Keratinocyte (primary cell): ENCODE results near the gene PIANP. TPM values are rescaled to one million over a fixed set of nuclear protein-coding genes. Genes with fewer than 3 reads are reported as not detected.
"Not testable (repeated sequence)": the region's sequence is repeated elsewhere in the genome, so short reads cannot be mapped to it uniquely, and the experiment has no call there.

ENCODE experiments used
- DNase-seq: peaks from one replicate; pipeline ENCODE4 v3.0.0-alpha.2; 2011; ENCODE audit warnings: low read depth, missing footprints, low spot score
- FAIRE-seq: peaks from 2 replicates; lab custom pipeline; 2011; peaks lifted over from hg19 to GRCh38; lab: Jason Lieb, UNC
- H2AFZ ChIP-seq: 2 replicates; pipeline ENCODE4 v1.6.0; 2012; ENCODE audit warnings: low read length, control low read depth, inconsistent platforms; ENCODE audit not compliant: control insufficient read depth
- H3K27ac ChIP-seq: 2 replicates; pipeline ENCODE4 v1.5.1; 2011; ENCODE audit warnings: low read length; ENCODE audit not compliant: control insufficient read depth, insufficient read depth
- H3K27me3 ChIP-seq: 3 replicates; pipeline ENCODE4 v1.6.0; 2011; ENCODE audit warnings: low read length; ENCODE audit not compliant: control insufficient read depth, insufficient read depth; ENCODE audit errors: extremely low read depth
- H3K36me3 ChIP-seq, 2 experiments: 2 replicates in 1 of 2; 3 replicates in 1 of 2; pipeline ENCODE4 v1.5.1; 2011; ENCODE audit warnings: low read length in 2 of 2, mild to moderate bottlenecking in 1 of 2; ENCODE audit not compliant: control insufficient read depth in 2 of 2, insufficient read depth in 2 of 2; ENCODE audit errors: extremely low read depth in 1 of 2
- H3K4me1 ChIP-seq: 3 replicates; pipeline ENCODE4 v1.5.1; 2011; ENCODE audit warnings: low read length; ENCODE audit not compliant: control insufficient read depth, insufficient read depth; ENCODE audit errors: extremely low read depth
- H3K4me2 ChIP-seq: 3 replicates; pipeline ENCODE4 v1.6.0; 2011; ENCODE audit warnings: low read depth, low read length; ENCODE audit not compliant: control insufficient read depth, insufficient read depth; ENCODE audit errors: extremely low read depth
- H3K4me3 ChIP-seq, 3 experiments: fragments of 200-600 bp in 1 of 3; sonication (generic) in 1 of 3; 2 replicates in 2 of 3; 3 replicates in 1 of 3; pipeline ENCODE4 v1.5.1; 2011 to 2016; ENCODE audit warnings: low read length in 3 of 3, mild to moderate bottlenecking in 3 of 3, control low read depth in 2 of 3, inconsistent platforms in 1 of 3, low read depth in 1 of 3, mixed read lengths in 1 of 3, mixed run types in 1 of 3, moderate library complexity in 1 of 3; ENCODE audit not compliant: control insufficient read depth in 2 of 3, insufficient read depth in 2 of 3; ENCODE audit errors: extremely low read depth in 1 of 3
- H3K79me2 ChIP-seq: 2 replicates; pipeline ENCODE4 v1.6.0; 2012; ENCODE audit warnings: low read length; ENCODE audit not compliant: control insufficient read depth, insufficient read depth
- H3K9ac ChIP-seq: 3 replicates; pipeline ENCODE4 v1.6.0; 2011; ENCODE audit warnings: low read length; ENCODE audit not compliant: control insufficient read depth, insufficient read depth; ENCODE audit errors: extremely low read depth
- H3K9me1 ChIP-seq: 3 replicates; pipeline ENCODE4 v1.6.0; 2011; ENCODE audit warnings: low read length; ENCODE audit not compliant: control insufficient read depth, insufficient read depth; ENCODE audit errors: extremely low read depth
- H3K9me3 ChIP-seq: 2 replicates; pipeline ENCODE4 v1.5.1; 2012; ENCODE audit warnings: low read depth, low read length; ENCODE audit not compliant: control insufficient read depth
- H4K20me1 ChIP-seq: 3 replicates; pipeline ENCODE4 v1.6.0; 2011; ENCODE audit warnings: low read length; ENCODE audit not compliant: control insufficient read depth, insufficient read depth; ENCODE audit errors: extremely low read depth
- EZH2 ChIP-seq: IDR thresholded peaks from one replicate; pipeline ENCODE4 v1.6.1; 2012; ENCODE audit warnings: inconsistent platforms, mild to moderate bottlenecking, low read length, moderate library complexity
- dilution Hi-C: fragments of 300-500 bp; cut with MboI; formaldehyde crosslinking; loops from one replicate; pipeline ENCODE4 v1.7.0; 2020; ENCODE audit warnings: low sequenced_read_pairs; ENCODE audit not compliant: extremely low pct_ligation_motif_present
- polyA plus RNA-seq, 5 experiments: library from polyadenylated mRNA; depleted of rRNA in 3 of 5; stranded (reverse) in 3 of 5; stranded (forward) in 1 of 5; unstranded in 1 of 5; fragments of >200 nt; gene quantifications; 1 replicate in 1 of 5; 2 replicates in 3 of 5; 3 replicates in 1 of 5; pipeline versions ENCODE4 v1.2.1 to v1.2.3, GENCODE V29; 2011 to 2012; ENCODE audit warnings: missing spikeins in 2 of 5, low read depth in 1 of 5, low replicate concordance in 1 of 5
- TF ChIP-seq, protein P1 (sequence below), 3 experiments: IDR thresholded peaks in 1 of 3; conservative IDR thresholded peaks in 1 of 3; optimal IDR thresholded peaks in 1 of 3; 2 replicates in 2 of 3; 3 replicates in 1 of 3; pipeline versions ENCODE3 to v1.5.1; 2011; ENCODE audit warnings: low read length in 3 of 3, mild to moderate bottlenecking in 3 of 3, moderate library complexity in 2 of 3, control low read depth in 1 of 3, inconsistent platforms in 1 of 3; ENCODE audit not compliant: insufficient read depth in 2 of 3; ENCODE audit errors: extremely low read depth in 1 of 3

Gene PIANP
- polyA plus RNA-seq, 1 donor (not counting 4 experiments of a cell fraction or from before 2014, with no cell fraction given) = not detected

DNA sequence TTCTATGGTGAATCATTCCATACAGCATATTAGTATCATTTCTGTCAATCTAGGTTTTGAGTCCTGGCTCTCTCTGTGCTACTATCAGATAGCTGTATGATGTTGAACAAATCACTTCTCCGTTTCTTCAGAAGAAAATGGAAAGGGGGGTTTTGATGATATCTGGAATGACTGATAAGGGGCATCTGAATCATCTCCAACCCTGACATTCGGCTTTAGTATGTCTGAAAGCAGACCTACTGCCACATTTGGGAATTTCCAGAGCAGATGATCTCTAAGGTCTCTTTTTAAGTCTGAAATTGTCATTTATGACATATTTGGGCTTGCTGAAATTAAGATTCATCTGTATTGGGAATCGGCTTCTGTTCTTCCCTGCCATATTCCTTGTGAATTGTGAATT is 42.2 kb upstream of the PIANP start:
- no peaks in the 10 kb centered on the region for H3K9me3 ChIP-seq
- no peak overlapping the region for H3K27ac ChIP-seq
- TF ChIP-seq, protein P1, sequence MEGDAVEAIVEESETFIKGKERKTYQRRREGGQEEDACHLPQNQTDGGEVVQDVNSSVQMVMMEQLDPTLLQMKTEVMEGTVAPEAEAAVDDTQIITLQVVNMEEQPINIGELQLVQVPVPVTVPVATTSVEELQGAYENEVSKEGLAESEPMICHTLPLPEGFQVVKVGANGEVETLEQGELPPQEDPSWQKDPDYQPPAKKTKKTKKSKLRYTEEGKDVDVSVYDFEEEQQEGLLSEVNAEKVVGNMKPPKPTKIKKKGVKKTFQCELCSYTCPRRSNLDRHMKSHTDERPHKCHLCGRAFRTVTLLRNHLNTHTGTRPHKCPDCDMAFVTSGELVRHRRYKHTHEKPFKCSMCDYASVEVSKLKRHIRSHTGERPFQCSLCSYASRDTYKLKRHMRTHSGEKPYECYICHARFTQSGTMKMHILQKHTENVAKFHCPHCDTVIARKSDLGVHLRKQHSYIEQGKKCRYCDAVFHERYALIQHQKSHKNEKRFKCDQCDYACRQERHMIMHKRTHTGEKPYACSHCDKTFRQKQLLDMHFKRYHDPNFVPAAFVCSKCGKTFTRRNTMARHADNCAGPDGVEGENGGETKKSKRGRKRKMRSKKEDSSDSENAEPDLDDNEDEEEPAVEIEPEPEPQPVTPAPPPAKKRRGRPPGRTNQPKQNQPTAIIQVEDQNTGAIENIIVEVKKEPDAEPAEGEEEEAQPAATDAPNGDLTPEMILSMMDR (optimal IDR thresholded peaks at IDR 0.05 in 1 of 3, IDR thresholded peaks at IDR 0.05 in 1 of 3, conservative IDR thresholded peaks at IDR 0.05 in 1 of 3; ENCODE audit: extremely low read depth in 1 of 3, insufficient read depth in 2 of 3, low read length in 3 of 3) = no peak
- no peak for TF ChIP-seq EZH2
- H3K4me1 ChIP-seq = peaks cover 21% of the 10 kb centered on the region
- dilution Hi-C loops = no loop called here
- H3K36me3 ChIP-seq = peaks cover 13 to 21% of the 10 kb centered on the region in 2 experiments
- H2AFZ ChIP-seq = no peak overlapping the region
- no peak for DNase-seq
- H3K9me1 ChIP-seq = peaks cover 2% of the 10 kb centered on the region
- no peak for FAIRE-seq
- no peak overlapping the region for H3K9ac ChIP-seq
- H3K79me2 ChIP-seq = no peaks in the 10 kb centered on the region
- H4K20me1 ChIP-seq = no peaks in the 10 kb centered on the region
- H3K4me2 ChIP-seq = no peak overlapping the region
- no peak overlapping the region for H3K4me3 ChIP-seq
- H3K27me3 ChIP-seq = no peaks in the 10 kb centered on the region

DNA sequence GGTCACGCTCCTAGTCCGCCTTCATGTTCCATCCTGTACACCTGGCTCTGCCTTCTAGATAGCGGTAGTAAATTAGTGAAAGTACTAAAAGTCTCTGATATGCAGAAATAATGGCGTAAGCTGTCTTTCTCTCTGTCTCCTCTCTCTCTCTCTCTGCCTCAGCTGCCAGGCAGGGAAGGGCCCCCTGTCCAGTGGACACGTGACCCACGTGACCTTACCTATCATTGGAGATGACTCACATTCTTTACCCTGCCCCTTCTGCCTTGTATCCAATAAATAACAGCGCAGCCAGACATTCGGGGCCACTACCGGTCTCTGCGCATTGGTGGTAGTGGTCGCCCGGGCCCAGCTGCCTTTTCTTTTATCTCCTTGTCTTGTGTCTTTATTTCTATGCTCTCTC is 41.5 kb upstream of the PIANP start:
- H3K27ac ChIP-seq, H3K9me3 ChIP-seq, H3K4me3 ChIP-seq, H3K9me1 ChIP-seq, H3K9ac ChIP-seq, H3K4me2 ChIP-seq, FAIRE-seq, dilution Hi-C loops, H3K27me3 ChIP-seq, H2AFZ ChIP-seq, H3K79me2 ChIP-seq, DNase-seq, H4K20me1 ChIP-seq: not testable (repeated sequence)
- H3K36me3 ChIP-seq = peaks cover 9 to 14% of the 10 kb centered on the region in 2 experiments
- peaks cover 21% of the 10 kb centered on the region for H3K4me1 ChIP-seq

DNA sequence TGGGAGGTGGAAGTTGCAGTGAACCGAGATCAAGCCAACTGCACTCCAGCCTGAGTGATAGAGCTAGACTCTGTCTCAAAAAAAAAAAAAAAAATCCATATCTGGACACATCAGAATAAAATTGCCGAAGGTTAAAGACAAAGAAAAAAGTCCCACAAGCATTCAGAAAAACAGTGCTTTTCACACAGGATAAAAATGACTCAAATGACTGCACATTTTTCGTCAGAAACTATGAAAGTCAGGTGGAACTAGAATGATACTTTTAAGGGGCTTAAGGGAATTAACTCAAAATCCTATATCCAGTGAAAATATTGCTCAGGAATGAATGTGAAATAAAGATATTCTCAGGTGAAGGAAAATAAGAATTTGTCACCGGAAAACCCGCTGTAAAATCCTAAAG is 36.1 kb upstream of the PIANP start:
- Histone ChIP-seq H4K20me1 (no peaks in the 10 kb centered on the region), H3K9ac (no peak overlapping the region), H3K9me1 (no peaks in the 10 kb centered on the region), H3K4me3 (no peak overlapping the region), H3K27ac (no peak overlapping the region), H2AFZ (no peak overlapping the region), H3K79me2 (no peaks in the 10 kb centered on the region), H3K9me3 (no peaks in the 10 kb centered on the region), H3K4me1 (peaks cover 9% of the 10 kb centered on the region), H3K36me3 (peaks cover 6 to 10% of the 10 kb centered on the region in 2 experiments), H3K27me3 (no peaks in the 10 kb centered on the region), H3K4me2 (no peak overlapping the region)
- dilution Hi-C loops = no loop called here
- TF ChIP-seq, protein P1 (optimal IDR thresholded peaks at IDR 0.05 in 1 of 3, IDR thresholded peaks at IDR 0.05 in 1 of 3, conservative IDR thresholded peaks at IDR 0.05 in 1 of 3; ENCODE audit: extremely low read depth in 1 of 3, insufficient read depth in 2 of 3, low read length in 3 of 3) = no peak
- no peak for TF ChIP-seq EZH2
- DNase-seq (no peak), FAIRE-seq (no peak)
